ENCODE data around the gene CST1. TPM values are rescaled to one million over a fixed set of nuclear protein-coding genes. Genes with fewer than 3 reads are reported as not detected.
"Not testable (repeated sequence)": the region's sequence is repeated elsewhere in the genome, so short reads cannot be mapped to it uniquely, and the experiment has no call there.

The CST1 gene
- total RNA-seq, 6 experiments from 2014 or later = not detected

- 77% methylated on average over 2 of the region's 2 CpGs for WGBS (ENCODE audit: insufficient coverage, low coverage, low lambda C conversion rate, missing lambda C conversion rate)
- Histone ChIP-seq H3K27me3 (no peaks in the 10 kb centered on the region), H3K4me1 (no peaks in the 10 kb centered on the region), H3K9me3 (no peaks in the 10 kb centered on the region), H3K4me3 (no peak overlapping the region), H3K36me3 (no peaks in the 10 kb centered on the region), H3K27ac (no peak overlapping the region)
- intact Hi-C loops (cut with DNase I) = no loop called here
- ATAC-seq (no peak), DNase-seq (no peak)
- TF ChIP-seq CTCF (IDR thresholded peaks at IDR 0.05) = no peak
- TF ChIP-seq POLR2A (IDR thresholded peaks at IDR 0.05) = no peak
Observed at GRCh38 chr20:23745247-23745646, 5.5 kb downstream of the CST1 start.

- H3K36me3 ChIP-seq = no peaks in the 10 kb centered on the region
Observed at GRCh38 chr20:23744817-23745216, 5.9 kb downstream of the CST1 start.

GRCh38 chr20:23735391-23735790, 15.3 kb downstream of the CST1 start:
- ATAC-seq; H3K4me3 ChIP-seq; H3K27ac ChIP-seq; intact Hi-C loops (cut with DNase I); DNase-seq; H3K9me3 ChIP-seq; H3K4me1 ChIP-seq; H3K36me3 ChIP-seq; H3K27me3 ChIP-seq: not testable (repeated sequence)
- WGBS (ENCODE audit: insufficient coverage, low coverage, low lambda C conversion rate, missing lambda C conversion rate) = 31% methylated on average over 3 of the region's 3 CpGs

More at GRCh38 chr20:23744817-23745216, 5.9 kb downstream of the CST1 start:
- no peaks in the 10 kb centered on the region for H3K9me3 ChIP-seq
- H3K27me3 ChIP-seq = no peaks in the 10 kb centered on the region
- H3K4me1 ChIP-seq = no peaks in the 10 kb centered on the region
- ATAC-seq (no peak), DNase-seq (no peak)
- intact Hi-C loops (cut with DNase I) = no loop called here
- WGBS (ENCODE audit: insufficient coverage, low coverage, low lambda C conversion rate, missing lambda C conversion rate) = 0% methylated on average over 1 of the region's 1 CpG
- TF ChIP-seq CTCF (IDR thresholded peaks at IDR 0.05) = no peak
- no peak for TF ChIP-seq POLR2A (IDR thresholded peaks at IDR 0.05)
- no peak overlapping the region for H3K4me3 ChIP-seq
- no peak overlapping the region for H3K27ac ChIP-seq

- H3K4me1 ChIP-seq; H3K27ac ChIP-seq; H3K4me3 ChIP-seq; H3K36me3 ChIP-seq; ATAC-seq; H3K9me3 ChIP-seq; H3K27me3 ChIP-seq; intact Hi-C loops (cut with DNase I); DNase-seq: not testable (repeated sequence)
- 40% methylated on average over 1 of the region's 2 CpGs for WGBS (ENCODE audit: insufficient coverage, low coverage, low lambda C conversion rate, missing lambda C conversion rate)
Observed at GRCh38 chr20:23734949-23735348, 15.8 kb downstream of the CST1 start.

- WGBS (ENCODE audit: insufficient coverage, low coverage, low lambda C conversion rate, missing lambda C conversion rate) = no CpG with 5 or more reads among the region's 1 CpG
- DNase-seq; H3K36me3 ChIP-seq; H3K4me1 ChIP-seq; H3K27me3 ChIP-seq; H3K27ac ChIP-seq; ATAC-seq; H3K4me3 ChIP-seq; intact Hi-C loops (cut with DNase I); H3K9me3 ChIP-seq: not testable (repeated sequence)
Observed at GRCh38 chr20:23734440-23734839, 16.3 kb downstream of the CST1 start.

- intact Hi-C loops (cut with DNase I) = no loop called here
- no peaks in the 10 kb centered on the region for H3K9me3 ChIP-seq
- 53% methylated on average over 3 of the region's 3 CpGs for WGBS (ENCODE audit: insufficient coverage, low coverage, low lambda C conversion rate, missing lambda C conversion rate)
- no peak for ATAC-seq
- no peak overlapping the region for H3K27ac ChIP-seq
- H3K36me3 ChIP-seq = no peaks in the 10 kb centered on the region
- no peaks in the 10 kb centered on the region for H3K4me1 ChIP-seq
- TF ChIP-seq CTCF (IDR thresholded peaks at IDR 0.05) (no peak), POLR2A (IDR thresholded peaks at IDR 0.05) (no peak)
- H3K4me3 ChIP-seq = no peak overlapping the region
- DNase-seq = no peak
- H3K27me3 ChIP-seq = no peaks in the 10 kb centered on the region
Observed at GRCh38 chr20:23727016-23727415, 23.7 kb downstream of the CST1 start.

Data from right lobe of liver (tissue), 6 donors.